SK-N-SH (cell line): ENCODE results near the gene SLC7A14. TPM values are rescaled to one million over a fixed set of nuclear protein-coding genes. Genes with fewer than 3 reads are reported as not detected.

ENCODE experiments used
- CTCF ChIA-PET: fragments of 300-600, 350-600 bp; formaldehyde crosslinking; extraction: SDS; loops from one replicate; lab custom pipeline; 2021; lab: Yijun Ruan, JAX
- POLR2A ChIA-PET: fragments of 350-600 bp; sonication (Branson Sonifier 250); formaldehyde crosslinking; extraction: SDS; loops from one replicate; lab custom pipeline; 2020; ENCODE audit warnings: antibody characterized with exemption, inconsistent platforms; lab: Yijun Ruan, JAX
- DNase-seq: peaks from one replicate; pipeline ENCODE4 v3.0.0; 2012
- H2AFZ ChIP-seq: fragments of 200-600 bp; sonication (generic); 2 replicates; pipeline ENCODE4 v1.8.1; 2016; ENCODE audit warnings: antibody characterized with exemption, mild to moderate bottlenecking, low read depth
- H3F3A ChIP-seq: fragments of 200-600 bp; sonication (generic); replicated peaks from 2 replicates; pipeline ENCODE3; 2016; ENCODE audit warnings: antibody characterized with exemption, mild to moderate bottlenecking; ENCODE audit not compliant: insufficient read depth
- H3K27ac ChIP-seq, 2 experiments: fragments of 200-500 bp in 1 of 2; fragments of 200-600 bp in 1 of 2; sonication (Bioruptor generic) in 1 of 2; sonication (generic), shearing (Covaris generic) in 1 of 2; 2 replicates each; pipeline versions ENCODE4 v1.5.1 to v1.6.1; 2014 to 2016; ENCODE audit warnings: low read depth in 2 of 2, inconsistent platforms in 1 of 2, low read length in 1 of 2, mild to moderate bottlenecking in 1 of 2, mixed read lengths in 1 of 2
- H3K27me3 ChIP-seq: fragments of 200-600 bp; sonication (generic), shearing (Covaris generic); 2 replicates; pipeline ENCODE4 v1.6.1; 2016; ENCODE audit warnings: mixed run types; ENCODE audit not compliant: insufficient read depth
- H3K36me3 ChIP-seq, 2 experiments: fragments of 200-500 bp in 1 of 2; fragments of 200-600 bp in 1 of 2; sonication (Bioruptor generic) in 1 of 2; sonication (generic) in 1 of 2; replicated peaks in 1 of 2; 2 replicates each; pipeline versions ENCODE3 to v1.5.1; 2014 to 2016; ENCODE audit warnings: low read length in 1 of 2, mild to moderate bottlenecking in 1 of 2; ENCODE audit not compliant: insufficient read depth in 2 of 2, control insufficient read depth in 1 of 2
- H3K4me1 ChIP-seq, 2 experiments: fragments of 200-500 bp in 1 of 2; fragments of 200-600 bp in 1 of 2; sonication (Bioruptor generic) in 1 of 2; sonication (generic), shearing (Covaris generic) in 1 of 2; 2 replicates each; pipeline versions ENCODE4 v1.5.1 to v1.6.1; 2014 to 2016; ENCODE audit warnings: low read depth in 1 of 2, low read length in 1 of 2, mixed run types in 1 of 2; ENCODE audit not compliant: insufficient read depth in 2 of 2, control insufficient read depth in 1 of 2
- H3K4me2 ChIP-seq: fragments of 200-600 bp; sonication (generic), shearing (Covaris generic); 2 replicates; pipeline ENCODE4 v1.6.1; 2017; ENCODE audit warnings: mixed run types
- H3K4me3 ChIP-seq, 2 experiments: fragments of 200-500 bp in 1 of 2; fragments of 200-600 bp in 1 of 2; sonication (Bioruptor generic) in 1 of 2; sonication (generic), shearing (Covaris generic) in 1 of 2; 2 replicates each; pipeline versions ENCODE4 v1.5.1 to v1.8.1; 2014 to 2016; ENCODE audit warnings: low read depth in 2 of 2, inconsistent platforms in 1 of 2, low read length in 1 of 2, mild to moderate bottlenecking in 1 of 2, mixed read lengths in 1 of 2, moderate library complexity in 1 of 2
- H3K79me2 ChIP-seq: fragments of 200-600 bp; sonication (generic); 2 replicates; pipeline ENCODE4 v1.8.1; 2017; ENCODE audit warnings: mild to moderate bottlenecking; ENCODE audit not compliant: insufficient read depth
- H3K9ac ChIP-seq: fragments of 200-600 bp; sonication (generic); 2 replicates; pipeline ENCODE4 v1.6.1; 2017; ENCODE audit warnings: mixed run types
- H3K9me2 ChIP-seq: fragments of 200-600 bp; sonication (generic); 2 replicates; pipeline ENCODE4 v1.6.1; 2017; ENCODE audit warnings: mixed run types
- H3K9me3 ChIP-seq: fragments of 200-600 bp; sonication (generic); 2 replicates; pipeline ENCODE4 v1.6.1; 2017; ENCODE audit warnings: mixed run types, mild to moderate bottlenecking, moderate library complexity
- H4K20me1 ChIP-seq: fragments of 200-600 bp; sonication (generic); 2 replicates; pipeline ENCODE4 v1.6.1; 2017; ENCODE audit warnings: mild to moderate bottlenecking, mixed run types; ENCODE audit not compliant: insufficient read depth
- EZH2phosphoT487 ChIP-seq: fragments of 200-600 bp; sonication (generic); IDR thresholded peaks from 2 replicates; pipeline ENCODE4 v1.6.1; 2017; ENCODE audit warnings: low read depth, mixed run types, mild to moderate bottlenecking, antibody characterized with exemption, moderate library complexity, borderline replicate concordance
- FOXM1 ChIP-seq: IDR thresholded peaks from 2 replicates; pipeline ENCODE4 v1.4.0; 2012; ENCODE audit warnings: low read depth, mild to moderate bottlenecking
- GATA2 ChIP-seq: sonication (generic); formaldehyde crosslinking; IDR thresholded peaks from 2 replicates; pipeline ENCODE4 v1.5.0; 2020; ENCODE audit warnings: mild to moderate bottlenecking, missing genetic modification reagents
- JUND ChIP-seq: IDR thresholded peaks from 2 replicates; pipeline ENCODE4 v1.4.0; 2012
- NFIC ChIP-seq: IDR thresholded peaks from 2 replicates; pipeline ENCODE4 v1.4.0; 2012; ENCODE audit warnings: borderline replicate concordance
- RAD21 ChIP-seq: IDR thresholded peaks from 2 replicates; pipeline ENCODE4 v1.6.1; 2012; ENCODE audit warnings: mild to moderate bottlenecking, low read length
- TAF1 ChIP-seq: IDR thresholded peaks from 2 replicates; pipeline ENCODE4 v1.6.1; 2012; ENCODE audit warnings: low read depth, mild to moderate bottlenecking, low read length, moderate library complexity, borderline replicate concordance
- TCF12 ChIP-seq: IDR thresholded peaks from 2 replicates; pipeline ENCODE4 v1.4.0; 2012
- USF1 ChIP-seq: IDR thresholded peaks from 2 replicates; pipeline ENCODE4 v1.4.0; 2012; ENCODE audit warnings: low read depth, borderline replicate concordance
- WGBS: methylation state at CpG from one replicate; pipeline ENCODE4 v1.1.6; 2017; ENCODE audit warnings: low lambda C conversion rate; 5-methylcytosine and 5-hydroxymethylcytosine counted together
- polyA plus RNA-seq, 3 experiments: library from polyadenylated mRNA; depleted of rRNA; stranded (reverse); fragments of >200 nt; gene quantifications; 2 replicates each; pipeline ENCODE4 v1.2.3, GENCODE V29; 2012
- TF ChIP-seq, protein P1 (sequence below): IDR thresholded peaks from 2 replicates; pipeline ENCODE4 v1.4.0; 2012; ENCODE audit warnings: low read depth
- TF ChIP-seq, protein P2 (sequence below): IDR thresholded peaks from 2 replicates; pipeline ENCODE4 v1.4.0; 2012; ENCODE audit warnings: low read depth, borderline replicate concordance
- TF ChIP-seq, protein P3 (sequence below): fragments of 200-600 bp; sonication (generic); IDR thresholded peaks from 2 replicates; pipeline ENCODE4 v1.6.1; 2017; ENCODE audit warnings: antibody characterized with exemption, mild to moderate bottlenecking, moderate library complexity

The SLC7A14 gene
- polyA plus RNA-seq, 1 of the 3 experiments (the other 2 are of a cell fraction) = 2.5 TPM

GRCh38 chr3:170475092-170475685, 110.7 kb downstream of the SLC7A14 start:
- 77% methylated on average over 3 of the region's 3 CpGs for WGBS
- no peak for DNase-seq
- H3K4me2 ChIP-seq = no peak overlapping the region
- no peaks in the 10 kb centered on the region for H3K27me3 ChIP-seq
- H3K9ac ChIP-seq = no peak overlapping the region
- TF ChIP-seq TCF12 = no peak
- TF ChIP-seq, protein P1, sequence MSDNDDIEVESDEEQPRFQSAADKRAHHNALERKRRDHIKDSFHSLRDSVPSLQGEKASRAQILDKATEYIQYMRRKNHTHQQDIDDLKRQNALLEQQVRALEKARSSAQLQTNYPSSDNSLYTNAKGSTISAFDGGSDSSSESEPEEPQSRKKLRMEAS = no peak
- TF ChIP-seq, protein P2, sequence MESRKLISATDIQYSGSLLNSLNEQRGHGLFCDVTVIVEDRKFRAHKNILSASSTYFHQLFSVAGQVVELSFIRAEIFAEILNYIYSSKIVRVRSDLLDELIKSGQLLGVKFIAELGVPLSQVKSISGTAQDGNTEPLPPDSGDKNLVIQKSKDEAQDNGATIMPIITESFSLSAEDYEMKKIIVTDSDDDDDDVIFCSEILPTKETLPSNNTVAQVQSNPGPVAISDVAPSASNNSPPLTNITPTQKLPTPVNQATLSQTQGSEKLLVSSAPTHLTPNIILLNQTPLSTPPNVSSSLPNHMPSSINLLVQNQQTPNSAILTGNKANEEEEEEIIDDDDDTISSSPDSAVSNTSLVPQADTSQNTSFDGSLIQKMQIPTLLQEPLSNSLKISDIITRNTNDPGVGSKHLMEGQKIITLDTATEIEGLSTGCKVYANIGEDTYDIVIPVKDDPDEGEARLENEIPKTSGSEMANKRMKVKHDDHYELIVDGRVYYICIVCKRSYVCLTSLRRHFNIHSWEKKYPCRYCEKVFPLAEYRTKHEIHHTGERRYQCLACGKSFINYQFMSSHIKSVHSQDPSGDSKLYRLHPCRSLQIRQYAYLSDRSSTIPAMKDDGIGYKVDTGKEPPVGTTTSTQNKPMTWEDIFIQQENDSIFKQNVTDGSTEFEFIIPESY = no peak
- TF ChIP-seq USF1 = no peak
- no peak for TF ChIP-seq TAF1
- TF ChIP-seq JUND = 0 out of 2 replicates have a peak, but pooled peaks have one; percentile 10
- TF ChIP-seq RAD21 = no peak
- no peak for TF ChIP-seq EZH2phosphoT487
- TF ChIP-seq GATA2 (CRISPR knock-in tag) = no peak
- TF ChIP-seq, all 33 proteins: peak for 1
- POLR2A ChIA-PET = no interaction called here
- CTCF ChIA-PET = interaction anchor here (1.0 to 1.4 kb wide), 2 partner anchors 8 to 12 kb away, joined by 3 to 4 read pairs; no protein-coding TSS in a partner anchor
- peaks cover 3% of the 10 kb centered on the region for H3F3A ChIP-seq
- peaks cover 0 to 24% of the 10 kb centered on the region in 2 experiments; a peak in 2 of 4 replicates for H3K4me1 ChIP-seq
- no peaks in the 10 kb centered on the region for H4K20me1 ChIP-seq
- H3K36me3 ChIP-seq = no peaks in the 10 kb centered on the region
- H3K9me2 ChIP-seq = no peaks in the 10 kb centered on the region
- H3K79me2 ChIP-seq = no peaks in the 10 kb centered on the region
- no peak overlapping the region for H2AFZ ChIP-seq
- H3K27ac ChIP-seq = no peak overlapping the region
- no peak overlapping the region for H3K4me3 ChIP-seq
- H3K9me3 ChIP-seq = no peaks in the 10 kb centered on the region

- H3K4me3 ChIP-seq = no peak overlapping the region
- CTCF ChIA-PET = no interaction called here
- H3K27me3 ChIP-seq = no peaks in the 10 kb centered on the region
- H3K4me1 ChIP-seq = peaks cover 15 to 40% of the 10 kb centered on the region in 2 experiments; a peak in 3 of 4 replicates
- POLR2A ChIA-PET = no interaction called here
- H4K20me1 ChIP-seq = no peaks in the 10 kb centered on the region
- H3F3A ChIP-seq = peaks cover 3% of the 10 kb centered on the region
- H3K36me3 ChIP-seq = no peaks in the 10 kb centered on the region
- H3K4me2 ChIP-seq = no peak overlapping the region
- no peaks in the 10 kb centered on the region for H3K79me2 ChIP-seq
- no peaks in the 10 kb centered on the region for H3K9me3 ChIP-seq
- no peaks in the 10 kb centered on the region for H3K9me2 ChIP-seq
- TF ChIP-seq, protein P3, sequence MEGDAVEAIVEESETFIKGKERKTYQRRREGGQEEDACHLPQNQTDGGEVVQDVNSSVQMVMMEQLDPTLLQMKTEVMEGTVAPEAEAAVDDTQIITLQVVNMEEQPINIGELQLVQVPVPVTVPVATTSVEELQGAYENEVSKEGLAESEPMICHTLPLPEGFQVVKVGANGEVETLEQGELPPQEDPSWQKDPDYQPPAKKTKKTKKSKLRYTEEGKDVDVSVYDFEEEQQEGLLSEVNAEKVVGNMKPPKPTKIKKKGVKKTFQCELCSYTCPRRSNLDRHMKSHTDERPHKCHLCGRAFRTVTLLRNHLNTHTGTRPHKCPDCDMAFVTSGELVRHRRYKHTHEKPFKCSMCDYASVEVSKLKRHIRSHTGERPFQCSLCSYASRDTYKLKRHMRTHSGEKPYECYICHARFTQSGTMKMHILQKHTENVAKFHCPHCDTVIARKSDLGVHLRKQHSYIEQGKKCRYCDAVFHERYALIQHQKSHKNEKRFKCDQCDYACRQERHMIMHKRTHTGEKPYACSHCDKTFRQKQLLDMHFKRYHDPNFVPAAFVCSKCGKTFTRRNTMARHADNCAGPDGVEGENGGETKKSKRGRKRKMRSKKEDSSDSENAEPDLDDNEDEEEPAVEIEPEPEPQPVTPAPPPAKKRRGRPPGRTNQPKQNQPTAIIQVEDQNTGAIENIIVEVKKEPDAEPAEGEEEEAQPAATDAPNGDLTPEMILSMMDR = no peak
- TF ChIP-seq, protein P2 = no peak
- TF ChIP-seq TCF12 (no peak), FOXM1 (no peak), NFIC (no peak), TAF1 (no peak)
- DNase-seq = no peak
- no peak overlapping the region for H3K27ac ChIP-seq
- WGBS = 67% methylated on average over 2 of the region's 3 CpGs
- H2AFZ ChIP-seq = no peak overlapping the region
- H3K9ac ChIP-seq = no peak overlapping the region
Observed at GRCh38 chr3:170473358-170473757, 112.5 kb downstream of the SLC7A14 start.
